Loucy (cell line): ENCODE results near the gene FAM120B.

Source experiments
- H2AFZ ChIP-seq: fragments of 200-600 bp; sonication (generic); 2 replicates; pipeline ENCODE4 v1.6.0; 2016; ENCODE audit warnings: antibody characterized with exemption, mild to moderate bottlenecking, low read length, moderate library complexity
- H3F3A ChIP-seq: fragments of 200-600 bp; 2 replicates; pipeline ENCODE4 v1.6.0; 2016; ENCODE audit warnings: antibody characterized with exemption, low read depth, mild to moderate bottlenecking
- H3K27me3 ChIP-seq: fragments of 200-600 bp; sonication (generic); 2 replicates; pipeline ENCODE4 v1.6.1; 2014; ENCODE audit warnings: low read length, mild to moderate bottlenecking; ENCODE audit not compliant: insufficient read depth, poor library complexity, severe bottlenecking
- H3K36me3 ChIP-seq: fragments of 200-600 bp; sonication (generic); 2 replicates; pipeline ENCODE4 v1.6.1; 2016; ENCODE audit warnings: low read length; ENCODE audit not compliant: insufficient read depth
- H3K4me1 ChIP-seq: fragments of 200-600 bp; sonication (generic); 2 replicates; pipeline ENCODE4 v1.5.1; 2014; ENCODE audit warnings: low read length, mild to moderate bottlenecking; ENCODE audit not compliant: insufficient read depth, poor library complexity, severe bottlenecking
- H3K4me2 ChIP-seq: fragments of 200-600 bp; sonication (generic); 2 replicates; pipeline ENCODE4 v1.6.0; 2014; ENCODE audit warnings: antibody characterized with exemption, low read length, low read depth, mild to moderate bottlenecking; ENCODE audit not compliant: poor library complexity, severe bottlenecking
- H3K4me3 ChIP-seq: fragments of 200-600 bp; sonication (generic); 2 replicates; pipeline ENCODE4 v1.5.1; 2014; ENCODE audit warnings: low read length, mild to moderate bottlenecking, mixed read lengths; ENCODE audit not compliant: poor library complexity, severe bottlenecking
- H3K79me2 ChIP-seq: fragments of 200-600 bp; sonication (generic); 2 replicates; pipeline ENCODE4 v1.6.1; 2014; ENCODE audit warnings: low read length; ENCODE audit not compliant: insufficient read depth
- H3K9ac ChIP-seq: fragments of 200-600 bp; sonication (generic); 2 replicates; pipeline ENCODE4 v1.6.0; 2014; ENCODE audit warnings: mild to moderate bottlenecking, low read depth, low read length, moderate library complexity; ENCODE audit not compliant: poor library complexity, severe bottlenecking
- H3K9me2 ChIP-seq: fragments of 200-600 bp; sonication (generic); replicated peaks from 2 replicates; pipeline ENCODE4 v1.6.1; 2016; ENCODE audit warnings: low read depth, low read length, mixed read lengths
- H3K9me3 ChIP-seq: fragments of 200-600 bp; sonication (generic); 2 replicates; pipeline ENCODE4 v1.6.1; 2014; ENCODE audit warnings: mild to moderate bottlenecking, antibody characterized with exemption, low read length, low read depth; ENCODE audit not compliant: insufficient read depth
- H4K20me1 ChIP-seq: fragments of 200-600 bp; sonication (generic); 2 replicates; pipeline ENCODE4 v1.6.0; 2014; ENCODE audit warnings: antibody characterized with exemption, low read length, mild to moderate bottlenecking; ENCODE audit not compliant: insufficient read depth, poor library complexity, severe bottlenecking
- CTCF ChIP-seq: fragments of 200-600 bp; sonication (generic); conservative IDR thresholded peaks from 2 replicates; pipeline ENCODE4 v1.5.1; 2014; ENCODE audit warnings: mild to moderate bottlenecking, antibody characterized with exemption, low read length
- EZH2phosphoT487 ChIP-seq: fragments of 200-600 bp; IDR thresholded peaks from 2 replicates; pipeline ENCODE4 v1.6.1; 2018; ENCODE audit warnings: antibody characterized with exemption, mild to moderate bottlenecking, moderate library complexity, borderline replicate concordance

FAM120B gene

DNA sequence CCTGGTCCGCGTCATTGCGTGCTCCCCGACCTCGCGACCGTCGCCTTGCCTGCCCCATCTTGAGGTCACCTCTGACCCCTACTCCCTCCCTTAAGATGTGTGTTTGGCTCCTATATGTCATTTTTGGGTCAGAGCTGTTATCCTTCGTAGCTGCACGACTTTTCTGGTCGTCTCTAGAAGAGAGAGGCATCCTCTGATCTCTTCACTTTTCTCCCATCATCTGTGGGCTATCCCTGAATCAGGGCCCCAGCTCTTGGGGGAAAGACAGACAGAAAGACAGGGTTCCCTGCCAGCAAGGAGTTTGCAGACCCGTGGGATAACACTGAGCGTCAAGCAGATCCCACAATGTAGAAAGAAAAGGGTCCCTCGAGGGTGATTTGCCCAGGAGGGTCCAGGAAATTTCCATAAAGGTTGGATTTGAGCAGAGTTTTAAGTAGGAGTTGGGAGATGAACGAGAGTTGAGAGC, 555 bp downstream of the FAM120B start:
- peak overlapping the region; percentile 77 for H2AFZ ChIP-seq
- no peaks in the 10 kb centered on the region for H3K36me3 ChIP-seq
- peak overlapping the region; percentile 95 for H3K9ac ChIP-seq
- H3F3A ChIP-seq, result no peaks in the 10 kb centered on the region
- peaks cover 56% of the 10 kb centered on the region for H3K4me1 ChIP-seq
- H4K20me1 ChIP-seq, result peaks cover 40% of the 10 kb centered on the region
- peak overlapping the region; percentile 94 for H3K4me3 ChIP-seq
- peaks cover 53% of the 10 kb centered on the region for H3K79me2 ChIP-seq
- H3K9me2 ChIP-seq, result no peaks in the 10 kb centered on the region
- H3K4me2 ChIP-seq, result peak overlapping the region; percentile 80
- TF ChIP-seq CTCF, result no peak
- TF ChIP-seq EZH2phosphoT487, result no peak
- H3K9me3 ChIP-seq, result no peaks in the 10 kb centered on the region
- no peaks in the 10 kb centered on the region for H3K27me3 ChIP-seq

GRCh38 chr6:170308761-170309160, 2.2 kb downstream of the FAM120B start:
- Histone ChIP-seq H4K20me1 (peaks cover 54% of the 10 kb centered on the region), H3F3A (no peaks in the 10 kb centered on the region), H3K4me2 (peak overlapping the region; percentile 80), H3K27me3 (no peaks in the 10 kb centered on the region), H3K79me2 (peaks cover 68% of the 10 kb centered on the region), H3K4me1 (peaks cover 70% of the 10 kb centered on the region), H3K9me2 (no peaks in the 10 kb centered on the region), H3K9ac (peak overlapping the region; percentile 95), H3K9me3 (no peaks in the 10 kb centered on the region), H2AFZ (no peak overlapping the region), H3K4me3 (peak overlapping the region; percentile 94), H3K36me3 (no peaks in the 10 kb centered on the region)
- TF ChIP-seq CTCF (no peak), EZH2phosphoT487 (no peak)

DNA sequence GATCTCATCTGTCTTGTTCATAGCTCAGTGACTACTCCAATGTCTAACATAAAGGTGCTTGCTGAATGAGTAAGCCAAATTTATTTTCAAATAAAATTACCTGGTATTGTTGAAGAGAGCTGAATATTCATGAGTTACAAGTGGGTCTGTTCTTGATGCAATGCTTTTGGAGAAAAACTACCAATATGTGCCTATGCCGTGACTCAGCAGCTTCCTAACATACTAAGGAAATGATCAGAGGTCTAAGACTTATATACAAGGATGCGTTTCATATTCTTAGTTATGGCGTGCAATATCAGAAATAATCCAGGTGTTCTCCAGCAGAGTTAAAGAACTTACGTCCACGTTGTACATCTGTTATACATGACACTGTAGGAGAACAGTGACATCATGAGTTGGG, 5.1 kb downstream of the FAM120B start:
- Histone ChIP-seq H3K27me3 (no peaks in the 10 kb centered on the region), H2AFZ (no peak overlapping the region), H3K4me1 (peaks cover 72% of the 10 kb centered on the region), H3K4me2 (peak overlapping the region; percentile 80), H3K9ac (peak overlapping the region; percentile 54), H3K36me3 (no peaks in the 10 kb centered on the region), H3K9me3 (no peaks in the 10 kb centered on the region), H4K20me1 (peaks cover 68% of the 10 kb centered on the region), H3F3A (no peaks in the 10 kb centered on the region), H3K9me2 (no peaks in the 10 kb centered on the region), H3K79me2 (peaks cover 83% of the 10 kb centered on the region), H3K4me3 (peak overlapping the region; percentile 94)
- TF ChIP-seq EZH2phosphoT487 (no peak), CTCF (no peak)
